K562 (cell line): Measurements from ENCODE around the gene ACER3. TPM values are rescaled to one million over a fixed set of nuclear protein-coding genes. Genes with fewer than 3 reads are reported as not detected.

ENCODE experiments used
- CGGBP1 ChIP-seq: fragments of 250-450 bp; sonication (Bioruptor Pico); IDR thresholded peaks from 2 replicates; pipeline ENCODE4 v1.9.0; 2021; ENCODE audit warnings: mild to moderate bottlenecking
- E4F1 ChIP-seq: fragments of 250-450 bp; sonication (Bioruptor Pico); IDR thresholded peaks from 2 replicates; pipeline ENCODE4 v1.5.0; 2021; ENCODE audit warnings: mild to moderate bottlenecking, borderline replicate concordance
- MCM7 ChIP-seq, 2 experiments: fragments of 450-650 bp; IDR thresholded peaks; 2 replicates each; pipeline ENCODE4 v1.6.1; 2016 to 2018
- MGA ChIP-seq: fragments of 450-650 bp; IDR thresholded peaks from 2 replicates; pipeline ENCODE4 v1.6.1; 2016; ENCODE audit warnings: mild to moderate bottlenecking, moderate library complexity
- ZMIZ1 ChIP-seq, 2 experiments: fragments of 150-350 bp in 1 of 2; IDR thresholded peaks; 2 replicates each; pipeline ENCODE4 v1.6.1; 2012 to 2016; ENCODE audit warnings: low read depth in 2 of 2, low read length in 2 of 2, mild to moderate bottlenecking in 1 of 2, moderate library complexity in 1 of 2
- ZNF449 ChIP-seq: fragments of 250-450 bp; sonication (Bioruptor Pico); IDR thresholded peaks from 2 replicates; pipeline ENCODE4 v1.8.0; 2022; ENCODE audit warnings: moderate library complexity, mild to moderate bottlenecking, inconsistent platforms
- polyA plus RNA-seq, 8 experiments: library from polyadenylated mRNA; depleted of rRNA in 4 of 8; stranded (reverse) in 5 of 8; unstranded in 3 of 8; fragments of >200 nt; fragmentation: Nextera tagmentation in 2 of 8; fragmentation: Illumina TruSeq in 1 of 8; extraction: Ambion mirVana in 2 of 8; extraction: Trizol in 1 of 8; gene quantifications; 2 replicates each; pipeline versions ENCODE4 v1.2.1 to v1.2.3, GENCODE V29; 2011 to 2014; ENCODE audit warnings: inconsistent platforms in 1 of 8, missing spikeins in 1 of 8
- total RNA-seq, 7 experiments: library from RNA; depleted of rRNA in 6 of 7; stranded (reverse); fragments of >200 nt in 6 of 7; fragmentation: Illumina TruSeq in 2 of 7; extraction: Trizol in 2 of 7; gene quantifications; 2 replicates each; pipeline versions ENCODE4 v1.2.1 to v1.2.3, GENCODE V29; 2011 to 2021; ENCODE audit warnings: low replicate concordance in 1 of 7

ACER3 gene
- total and polyA plus RNA-seq, 9 of the 15 experiments (the other 6 are each of a cell fraction or from before 2014, with no cell fraction given), result 2.0 to 23.8 (median 9.5) TPM

- TF ChIP-seq MGA, result no peak
- TF ChIP-seq E4F1 (CRISPR knock-in tag), result no peak
- no peak for TF ChIP-seq ZNF449 (CRISPR knock-in tag)
- no peak for TF ChIP-seq CGGBP1 (CRISPR knock-in tag)
- no peak for TF ChIP-seq MCM7 (IDR thresholded peaks at IDR 0.05)
- no peak for TF ChIP-seq ZMIZ1 (IDR thresholded peaks at IDR 0.05; ENCODE audit: low read depth in 2 of 2, low read length in 2 of 2)
Observed at GRCh38 chr11:76825726-76826396, 34.9 kb upstream of the ACER3 start (continued).
